HG03457 (cell line): ENCODE data around the gene DNAJB2.

ENCODE experiments used
- ATAC-seq: cut with Tn5 transposase; IDR thresholded peaks from one replicate; pipeline ENCODE4 v1.9.1; 2021; ENCODE audit warnings: moderate number of reproducible peaks; ENCODE audit not compliant: unreplicated experiment

The DNAJB2 gene

GRCh38 chr2:219279151-219279915 is at the start of gene DNAJB2:
Gene DNAJB2, plus strand, starts transcription at chr2:219279366. Its CDS starts 468 bp downstream, at chr2:219279834.
- peak; percentile 79 for ATAC-seq

- ATAC-seq: no peak
Observed at GRCh38 chr2:219230059-219230540, 49.1 kb upstream of the DNAJB2 start.

GRCh38 chr2:219234331-219234730 is 44.8 kb upstream of the DNAJB2 start:
- no peak for ATAC-seq

- no peak for ATAC-seq
Observed at GRCh38 chr2:219243291-219243761, 35.8 kb upstream of the DNAJB2 start.

GRCh38 chr2:219244789-219245147 is 34.4 kb upstream of the DNAJB2 start:
- ATAC-seq: no peak

DNA sequence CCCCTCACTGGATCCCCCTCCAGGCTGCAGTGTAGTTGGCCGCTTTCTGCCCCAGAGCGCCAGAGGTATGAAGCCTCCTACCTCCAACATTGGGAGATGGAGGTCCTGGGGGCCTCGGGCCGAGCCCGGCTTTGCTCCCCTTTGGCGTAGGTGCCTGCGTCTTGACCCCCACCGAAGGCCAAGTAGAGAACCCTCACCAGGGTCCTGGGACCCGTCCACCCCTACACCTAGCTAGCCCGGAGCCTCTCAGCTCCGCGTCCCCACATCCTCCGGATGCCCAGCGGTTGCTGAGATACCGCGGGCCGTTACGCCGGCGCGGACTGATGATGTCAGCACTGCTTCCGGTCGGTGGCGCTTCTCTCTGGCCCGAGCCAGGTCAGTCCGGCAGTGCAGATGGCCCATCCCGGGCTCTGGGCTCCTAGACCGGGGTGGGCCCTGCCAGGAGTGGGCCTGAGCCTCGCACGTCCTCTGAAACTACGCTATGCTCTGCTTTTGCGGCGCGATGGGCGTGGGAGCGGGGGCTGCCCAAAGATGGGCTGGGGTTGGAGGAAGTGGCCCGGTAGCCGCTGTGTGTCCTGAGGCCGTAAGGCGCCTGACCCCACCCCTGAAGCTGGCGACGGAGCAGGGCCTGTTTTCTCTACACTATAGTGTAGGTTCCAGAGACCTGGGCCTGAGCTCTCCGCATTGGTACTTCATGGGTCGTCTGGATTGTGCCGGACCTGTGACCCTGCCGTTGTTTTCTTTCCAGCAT is 33.8 kb upstream of the DNAJB2 start, which contains the start of the genes GLB1L and STK16:
Gene GLB1L (minus strand): TSS at position 297 of the 751 bp plus-strand sequence. CDS start 1,871 bp downstream, outside the sequence.
Gene STK16 (plus strand): TSS at position 332 of the 751 bp plus-strand sequence. CDS start 521 bp downstream, outside the sequence.
- peak; percentile 50 for ATAC-seq

- ATAC-seq: no peak
Observed at GRCh38 chr2:219245899-219246230, 33.3 kb upstream of the DNAJB2 start.

- ATAC-seq: no peak
Observed at GRCh38 chr2:219246559-219246958, 32.6 kb upstream of the DNAJB2 start.

DNA sequence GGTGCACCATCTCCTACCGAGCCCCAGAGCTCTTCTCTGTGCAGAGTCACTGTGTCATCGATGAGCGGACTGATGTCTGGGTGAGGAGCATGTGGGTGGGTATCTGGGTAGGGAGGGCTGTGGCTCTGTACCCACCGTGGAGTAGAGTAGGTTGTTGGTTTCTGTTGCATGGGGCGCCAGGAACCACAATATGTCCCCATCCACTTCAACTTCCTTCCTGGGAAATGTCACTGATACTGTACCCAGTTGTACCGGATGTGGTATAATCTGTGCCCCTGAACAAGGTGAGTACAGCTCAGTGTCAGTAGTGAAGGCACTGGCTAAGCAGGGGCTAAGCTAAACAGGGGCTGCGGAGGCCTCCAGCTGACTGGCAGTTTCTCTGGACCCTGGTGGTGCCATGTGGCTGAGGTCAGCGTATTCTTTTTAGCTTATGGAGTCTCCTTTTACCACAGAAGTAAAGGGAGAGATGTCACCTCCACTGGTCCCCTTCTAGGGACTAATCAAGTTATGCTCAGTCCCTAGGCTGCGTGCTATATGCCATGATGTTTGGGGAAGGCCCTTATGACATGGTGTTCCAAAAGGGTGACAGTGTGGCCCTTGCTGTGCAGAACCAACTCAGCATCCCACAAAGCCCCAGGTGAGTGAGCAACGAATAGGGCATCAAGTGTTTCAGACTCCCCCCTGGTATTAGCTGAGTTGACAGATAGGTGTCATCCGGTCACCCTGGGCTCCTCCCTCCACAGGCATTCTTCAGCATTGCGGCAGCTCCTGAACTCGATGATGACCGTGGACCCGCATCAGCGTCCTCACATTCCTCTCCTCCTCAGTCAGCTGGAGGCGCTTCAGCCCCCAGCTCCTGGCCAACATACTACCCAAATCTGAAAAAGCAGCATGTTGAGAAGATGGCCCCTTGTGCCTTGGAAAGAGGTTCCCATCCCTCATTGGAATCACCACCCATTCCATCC is 31.2 kb upstream of the DNAJB2 start:
- no peak for ATAC-seq

- no peak for ATAC-seq
Observed at GRCh38 chr2:219248845-219249202, 30.3 kb upstream of the DNAJB2 start.

DNA sequence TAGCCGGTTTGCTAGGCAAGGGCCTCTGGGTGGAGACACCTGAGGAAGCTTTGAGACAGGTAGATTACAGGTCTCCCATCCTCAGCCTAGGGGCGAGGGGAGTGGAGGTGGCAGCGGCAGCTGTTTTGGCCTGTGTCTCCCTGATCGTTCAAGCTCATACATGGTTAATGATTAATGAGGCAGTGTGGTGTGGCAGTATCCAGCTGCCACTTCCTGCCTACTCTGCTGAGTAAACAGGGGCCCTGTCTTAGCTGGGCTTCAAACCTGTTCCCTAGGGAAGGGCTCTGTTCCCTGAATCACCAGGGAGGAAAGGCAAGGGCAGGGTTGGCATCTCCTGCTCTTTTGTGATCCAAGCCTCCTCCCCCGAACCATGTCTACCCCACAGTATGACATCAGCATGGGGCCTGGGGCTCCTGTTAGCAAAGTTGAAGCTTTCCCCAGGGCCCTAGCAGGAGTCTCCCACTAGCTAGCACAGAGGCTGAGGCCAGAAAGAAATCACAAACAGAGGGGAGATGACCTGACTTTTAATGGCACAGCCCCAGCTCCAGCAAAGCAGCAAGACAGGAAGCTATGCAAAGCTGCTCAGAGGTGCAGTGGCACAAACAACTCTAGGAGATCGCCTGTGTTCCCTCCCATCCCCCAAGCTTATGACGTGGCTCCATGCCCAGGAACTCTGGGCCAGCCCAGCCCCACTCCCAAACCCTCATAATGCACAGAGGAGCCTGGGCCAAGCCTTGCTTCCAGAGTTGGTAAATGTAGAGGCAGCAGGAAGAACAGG is 29.8 kb upstream of the DNAJB2 start:
- peak; percentile 33 for ATAC-seq

DNA sequence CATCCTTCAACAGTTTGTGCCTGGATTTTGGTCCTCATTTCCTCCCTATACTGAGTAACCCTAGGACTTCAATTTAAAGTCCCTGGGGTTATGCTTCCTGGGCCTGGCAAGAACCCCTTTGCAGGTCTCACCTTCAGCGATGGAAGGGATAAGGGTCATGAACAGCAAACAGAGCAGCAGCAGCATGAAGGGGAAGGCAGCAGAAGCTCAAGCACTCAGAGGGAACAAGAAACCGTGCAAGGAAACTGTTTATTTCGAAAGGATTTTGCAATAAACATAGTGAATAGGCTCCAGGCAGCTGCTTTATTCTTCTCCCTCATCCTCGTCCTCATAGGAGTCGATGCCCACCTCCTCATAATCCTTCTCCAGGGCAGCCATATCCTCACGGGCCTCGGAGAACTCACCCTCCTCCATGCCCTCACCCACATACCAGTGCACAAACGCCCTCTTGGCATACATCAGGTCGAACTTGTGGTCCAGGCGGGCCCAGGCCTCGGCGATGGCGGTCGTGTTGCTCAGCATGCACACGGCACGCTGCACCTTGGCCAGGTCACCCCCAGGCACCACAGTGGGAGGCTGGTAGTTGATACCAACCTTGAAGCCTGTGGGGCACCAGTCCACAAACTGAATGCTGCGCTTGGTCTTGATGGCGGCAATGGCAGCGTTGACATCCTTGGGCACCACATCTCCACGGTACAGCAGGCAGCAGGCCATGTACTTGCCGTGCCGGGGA is 29.0 kb upstream of the DNAJB2 start:
- no peak for ATAC-seq

DNA sequence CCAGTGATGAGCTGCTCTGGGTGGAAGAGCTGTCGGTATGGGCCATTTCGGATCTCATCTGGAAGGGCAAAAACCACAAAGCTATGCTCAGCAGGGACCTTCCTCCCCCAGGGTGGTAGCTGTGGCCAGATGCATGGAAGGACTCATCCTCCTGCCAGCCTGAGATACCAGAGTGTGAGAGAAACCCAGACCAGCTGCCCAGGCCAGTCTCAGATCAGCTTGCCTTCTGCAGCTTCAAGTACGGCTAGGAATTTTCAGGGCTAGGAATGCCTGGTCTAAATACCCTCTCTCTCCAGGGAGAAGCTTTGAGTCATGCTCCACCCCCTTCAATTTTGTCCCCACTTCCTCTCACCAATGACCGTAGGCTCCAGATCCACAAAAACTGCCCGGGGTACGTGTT is 27.5 kb upstream of the DNAJB2 start:
- ATAC-seq: no peak

DNA sequence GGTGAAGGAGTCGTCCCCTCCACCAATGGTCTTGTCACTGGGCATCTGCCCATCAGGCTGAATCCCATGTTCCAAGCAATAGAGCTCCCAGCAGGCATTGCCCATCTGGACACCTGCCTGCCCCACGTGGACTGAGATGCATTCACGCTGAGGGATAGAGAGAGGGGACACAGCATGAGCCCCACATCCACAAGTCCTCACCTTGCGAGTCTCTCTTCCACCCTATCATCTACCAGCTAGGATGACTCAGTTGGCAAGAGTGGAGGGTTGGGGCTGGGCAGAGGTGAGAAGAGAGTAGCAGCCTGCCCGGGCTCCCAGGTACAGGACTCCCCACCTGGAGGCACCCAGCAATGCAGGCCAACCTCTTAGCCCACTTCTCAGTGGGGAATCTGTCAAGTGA is 27.1 kb upstream of the DNAJB2 start:
- no peak for ATAC-seq

DNA sequence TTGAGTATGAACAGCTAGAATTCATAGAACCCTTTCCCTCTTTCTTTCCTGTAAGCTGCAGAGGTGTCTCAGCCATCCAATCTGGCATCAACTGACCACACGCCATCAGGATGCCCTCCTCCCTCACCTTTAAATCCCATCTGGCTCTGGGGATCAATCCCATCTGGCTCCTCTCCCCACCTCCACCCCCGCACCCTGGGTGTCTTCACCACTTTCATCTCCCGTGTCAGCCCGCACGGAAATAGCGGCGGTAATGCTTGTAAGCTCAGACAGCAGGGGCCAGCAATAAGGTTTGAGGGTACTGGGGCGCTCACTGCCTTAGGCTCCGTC is 26.6 kb upstream of the DNAJB2 start:
- no peak for ATAC-seq

- ATAC-seq: no peak
Observed at GRCh38 chr2:219252900-219253752, 26.0 kb upstream of the DNAJB2 start, which contains the start of gene TUBA4B. Gene TUBA4B, plus strand, starts transcription at chr2:219253243. Its CDS starts 165 bp downstream, at chr2:219253408.

DNA sequence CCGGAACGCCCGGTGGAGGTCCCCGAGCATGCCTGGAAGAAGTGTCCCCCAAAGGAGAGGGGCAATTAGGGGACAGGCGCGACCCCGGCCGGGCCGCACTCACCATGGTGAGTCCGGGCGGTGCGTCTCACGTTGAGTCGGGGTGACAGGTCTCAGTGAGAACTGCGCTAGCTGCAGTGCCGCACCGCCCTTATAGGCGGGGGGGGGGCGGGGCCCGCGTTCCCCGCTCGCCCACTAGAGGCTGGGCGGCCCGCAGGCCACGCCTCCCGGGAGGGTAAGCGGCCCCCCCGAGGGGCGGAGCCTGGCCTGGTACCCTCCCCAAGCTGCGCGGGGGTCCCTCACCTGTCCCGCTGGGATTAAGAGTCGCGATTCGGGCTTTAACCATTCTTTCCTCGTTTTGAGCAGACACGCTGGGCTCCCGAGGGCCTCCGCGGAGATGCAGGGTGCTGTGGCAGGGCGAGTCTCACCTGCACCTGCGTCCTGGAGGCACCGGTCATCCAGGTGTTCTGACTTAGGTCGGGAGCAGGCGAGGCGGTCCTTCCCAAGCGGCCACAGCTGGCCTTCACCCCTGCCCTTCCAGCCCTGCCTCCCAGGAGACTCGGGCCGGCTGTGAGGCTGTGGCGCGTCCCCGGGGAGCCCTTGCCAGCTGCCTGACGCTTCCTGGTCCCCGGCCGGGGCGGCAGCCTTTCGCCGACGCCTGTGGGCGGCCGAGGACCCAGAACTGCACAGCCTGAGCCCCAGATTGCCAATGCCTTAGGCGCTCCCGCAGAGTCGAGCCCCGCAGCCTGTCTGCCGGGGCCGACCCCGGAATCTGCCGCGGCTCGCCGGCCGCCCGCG is 25.2 kb upstream of the DNAJB2 start, which contains the start of gene TUBA4A:
Gene TUBA4A (minus strand): TSS at position 166 of the 837 bp plus-strand sequence. CDS start 60 bp downstream, at position 106.
- ATAC-seq: no peak
